Upper lobe of left lung (tissue), 4 donors: ENCODE results near the gene SERF1A.
"Not testable (repeated sequence)": the region's sequence is repeated elsewhere in the genome, so short reads cannot be mapped to it uniquely, and the experiment has no call there.

Source experiments
- CTCF ChIP-seq, 6 experiments: fragments of 450-650 bp in 4 of 6; fragments of 200-600 bp in 2 of 6; sonication (generic) in 2 of 6; IDR thresholded peaks; one replicate each; pipeline ENCODE4 v1.5.1; 2016 to 2019; ENCODE audit warnings: antibody characterized with exemption in 6 of 6
- POLR2A ChIP-seq, 4 donors: fragments of 450-650 bp; IDR thresholded peaks; one replicate each; pipeline ENCODE4 v1.5.1; 2016 to 2017; ENCODE audit warnings: antibody characterized with exemption in 4 of 4, mild to moderate bottlenecking in 2 of 4

GRCh38 chr5:70900533-70901271 is at the start of gene SERF1A:
- TF ChIP-seq CTCF, POLR2A (IDR thresholded peaks at IDR 0.05): not testable (repeated sequence)
